ENCODE measurements around the gene CORO2B. TPM values are rescaled to one million over a fixed set of nuclear protein-coding genes. Genes with fewer than 3 reads are reported as not detected.

CORO2B gene
- total and polyA plus RNA-seq, 2 of the 13 experiments (the other 11 are each of a cell fraction or from before 2014, with no cell fraction given): 0.35 to 0.63 TPM

GRCh38 chr15:68612503-68612902 is 33.7 kb downstream of the CORO2B start:
- ChIA-PET POLR2A (no interaction called here), CTCF (ENCODE audit: low intra/inter-chr PET ratio, low total read pairs) (no interaction called here)
- H3K36me3 ChIP-seq (replicated peaks in 1 of 2; ENCODE audit: control insufficient read depth in 1 of 2, insufficient read depth in 2 of 2, low read length in 2 of 2): no peaks in the 10 kb centered on the region
- no TSS peak for BruUV-seq (replicated peaks)
- H3K27me3 ChIP-seq (ENCODE audit: control insufficient read depth in 1 of 2, insufficient read depth in 2 of 2, low read length in 2 of 2): peaks cover 1 to 11% of the 10 kb centered on the region in 2 experiments; a peak in 3 of 5 replicates
- no peaks in the 10 kb centered on the region for H4K20me1 ChIP-seq (ENCODE audit: insufficient read depth, low read length)
- H2AFZ ChIP-seq (ENCODE audit: low read length): no peak overlapping the region
- no peak overlapping the region for H3K4me2 ChIP-seq (ENCODE audit: low read depth, low read length)
- no peak overlapping the region for H3K9ac ChIP-seq (ENCODE audit: insufficient read depth, low read depth, low read length)
- FAIRE-seq (no peak), ATAC-seq (no peak), DNase-seq (ENCODE audit: low spot score) (no peak)
- H3K27ac ChIP-seq (ENCODE audit: extremely low read length, insufficient read depth, low read length): no peak overlapping the region
- 74% methylated on average over 3 of the region's 3 CpGs for WGBS (ENCODE audit: low lambda C conversion rate)
- in situ Hi-C loops (cut with HindIII; ENCODE audit: extremely low pct_ligation_motif_present, low pct_unique_long_range_greater_than_20kb) (no loop called here), intact Hi-C loops (cut with micrococcal nuclease; ENCODE audit: unreplicated experiment) (no loop called here)
- TF ChIP-seq SNAPC2 (CRISPR knock-in tag; IDR thresholded peaks at IDR 0.05) (no peak), ZNF749 (CRISPR knock-in tag; IDR thresholded peaks at IDR 0.05; ENCODE audit: borderline replicate concordance) (no peak), ARHGAP35 (CRISPR knock-in tag; IDR thresholded peaks at IDR 0.05; ENCODE audit: borderline replicate concordance) (no peak), ZNF503 (CRISPR knock-in tag; IDR thresholded peaks at IDR 0.05) (no peak), ZNF460 (CRISPR knock-in tag; IDR thresholded peaks at IDR 0.05; ENCODE audit: borderline replicate concordance) (no peak), RAD21 (CRISPR knock-in tag; IDR thresholded peaks at IDR 0.05) (no peak), ZZZ3 (CRISPR knock-in tag; IDR thresholded peaks at IDR 0.05; ENCODE audit: borderline replicate concordance) (no peak), THAP8 (CRISPR knock-in tag; IDR thresholded peaks at IDR 0.05; ENCODE audit: borderline replicate concordance) (no peak), SMAD3 (CRISPR knock-in tag; IDR thresholded peaks at IDR 0.05) (no peak), ZNF746 (CRISPR knock-in tag; IDR thresholded peaks at IDR 0.05) (no peak), NKX3-1 (CRISPR knock-in tag; IDR thresholded peaks at IDR 0.05) (no peak), NR0B2 (CRISPR knock-in tag; IDR thresholded peaks at IDR 0.05) (no peak), BORCS8-MEF2B (CRISPR knock-in tag; IDR thresholded peaks at IDR 0.05) (no peak), SKI (IDR thresholded peaks at IDR 0.05; ENCODE audit: partially characterized antibody) (no peak), ZNF256 (CRISPR knock-in tag; conservative IDR thresholded peaks at IDR 0.05) (no peak), KDM3A (CRISPR knock-in tag; IDR thresholded peaks at IDR 0.05; ENCODE audit: low read depth) (no peak), GFI1 (CRISPR knock-in tag; IDR thresholded peaks at IDR 0.05; ENCODE audit: borderline replicate concordance) (no peak), TAF15 (IDR thresholded peaks at IDR 0.05; ENCODE audit: low read depth, low read length, poor library complexity, severe bottlenecking) (no peak), HOXA9 (CRISPR knock-in tag; IDR thresholded peaks at IDR 0.05; ENCODE audit: borderline replicate concordance) (no peak)
- no peaks in the 10 kb centered on the region for H3K9me3 ChIP-seq (ENCODE audit: low read length)
- H3K4me3 ChIP-seq (replicated peaks in 1 of 3; ENCODE audit: insufficient read depth in 1 of 3, low read depth in 2 of 3, low read length in 3 of 3): no peak overlapping the region
- no peaks in the 10 kb centered on the region for H3K79me2 ChIP-seq (ENCODE audit: insufficient read depth, low read length)
- H3K4me1 ChIP-seq (ENCODE audit: insufficient read depth, low read length): no peaks in the 10 kb centered on the region

Data from HepG2 (cell line).